Renal cortical epithelial cell (primary cell): Measurements from ENCODE around the gene ANGEL2. TPM values are rescaled to one million over a fixed set of nuclear protein-coding genes. Genes with fewer than 3 reads are reported as not detected.

ENCODE experiments used
- DNase-seq: peaks from one replicate; pipeline ENCODE4 v3.0.0-alpha.2; 2011; ENCODE audit warnings: low read depth
- total RNA-seq: library from RNA; depleted of rRNA; stranded (reverse); fragments of >200 nt; gene quantifications from 2 replicates; pipeline ENCODE4 v1.2.3, GENCODE V29; 2014

Gene ANGEL2
- total RNA-seq, 1 donor from 2014 or later: 43.7 TPM

GRCh38 chr1:212951947-212952640 lies 63.6 kb downstream of the ANGEL2 start:
- DNase-seq: no peak

GRCh38 chr1:212951126-212951946 lies 64.3 kb downstream of the ANGEL2 start:
- DNase-seq: no peak

GRCh38 chr1:212950243-212951125 lies 65.2 kb downstream of the ANGEL2 start, which contains the start of gene VASH2:
TSS of gene VASH2 (plus strand) at chr1:212950541. CDS start at chr1:212951543, 1,002 bp downstream.
- DNase-seq: peak; percentile 45

- DNase-seq: no peak
Observed at GRCh38 chr1:212949771-212950170, 65.9 kb downstream of the ANGEL2 start.

- DNase-seq: no peak
Observed at GRCh38 chr1:212946872-212947271, 68.8 kb downstream of the ANGEL2 start.

GRCh38 chr1:212945463-212946160 lies 70.1 kb downstream of the ANGEL2 start:
- no peak for DNase-seq

GRCh38 chr1:212945056-212945455 lies 70.6 kb downstream of the ANGEL2 start:
- no peak for DNase-seq

- DNase-seq: no peak
Observed at GRCh38 chr1:212944229-212944901, 71.3 kb downstream of the ANGEL2 start.

GRCh38 chr1:212943393-212943710 lies 72.3 kb downstream of the ANGEL2 start:
- no peak for DNase-seq

GRCh38 chr1:212942679-212943392 lies 72.8 kb downstream of the ANGEL2 start:
- DNase-seq: no peak

Other genes with a start within 250 kb of the ANGEL2 start
- gene NSL1, start 224.1 kb downstream of the ANGEL2 start, total RNA-seq: 31.8 and 38.4 TPM in 2 replicates
- 16.0 and 17.6 TPM in 2 replicates for gene TATDN3, start 224.0 kb downstream of the ANGEL2 start, total RNA-seq
- 0.30 TPM in 1 of 2 replicates, not detected in the other for gene SPATA45, start 168.2 kb downstream of the ANGEL2 start, total RNA-seq
- gene FLVCR1, start 157.6 kb downstream of the ANGEL2 start, total RNA-seq: 12.9 and 24.8 TPM in 2 replicates
- gene VASH2, start 65.3 kb downstream of the ANGEL2 start, total RNA-seq: 0.35 TPM in 1 of 2 replicates, not detected in the other
- 25.5 and 28.2 TPM in 2 replicates for gene RPS6KC1, start 35.4 kb upstream of the ANGEL2 start, total RNA-seq